ENCODE measurements around the gene LPO. TPM values are rescaled to one million over a fixed set of nuclear protein-coding genes. Genes with fewer than 3 reads are reported as not detected.

LPO gene
- total RNA-seq, 1 experiment from 2014 or later = not detected

GRCh38 chr17:58210922-58211321 lies 27.5 kb upstream of the LPO start:
- no peak for ATAC-seq
- ChIA-PET POLR2A (ENCODE audit: unreplicated experiment) (no interaction called here), CTCF (interaction anchor here (0.7 kb wide), 1 partner anchor 21 kb away, joined by 3 read pairs; no protein-coding TSS in a partner anchor)
- no peaks in the 10 kb centered on the region for H4K20me1 ChIP-seq (ENCODE audit: low read length)
- intact Hi-C loops (cut with micrococcal nuclease) = no loop called here
- no peak overlapping the region for H3K4me2 ChIP-seq (ENCODE audit: low read length)
- no peak overlapping the region for H2AFZ ChIP-seq (ENCODE audit: low read length)
- no peaks in the 10 kb centered on the region for H3K9me3 ChIP-seq (ENCODE audit: low read length)
- H3K27me3 ChIP-seq (ENCODE audit: low read length) = no peaks in the 10 kb centered on the region
- H3K4me1 ChIP-seq (ENCODE audit: insufficient read depth, low read length) = no peaks in the 10 kb centered on the region
- H3K4me3 ChIP-seq (ENCODE audit: low read length) = no peak overlapping the region
- no TSS peak for BruUV-seq (replicated peaks)
- no peak for DNase-seq
- H3F3A ChIP-seq (ENCODE audit: low read length, unreplicated experiment) = no peaks in the 10 kb centered on the region
- H3K79me2 ChIP-seq (ENCODE audit: low read length) = no peaks in the 10 kb centered on the region
- no peaks in the 10 kb centered on the region for H3K9me2 ChIP-seq (replicated peaks; ENCODE audit: low read length)
- TF ChIP-seq EZH2phosphoT487 (IDR thresholded peaks at IDR 0.05; ENCODE audit: borderline replicate concordance, low read length) (no peak), CTCF (conservative IDR thresholded peaks at IDR 0.05; ENCODE audit: low read depth, low read length) (peak; percentile 56)
- no peak overlapping the region for H3K9ac ChIP-seq (ENCODE audit: low read length)
- H3K27ac ChIP-seq (ENCODE audit: low read length) = no peak overlapping the region
- peaks cover 7% of the 10 kb centered on the region for H3K36me3 ChIP-seq (ENCODE audit: low read depth, low read length)

DNA sequence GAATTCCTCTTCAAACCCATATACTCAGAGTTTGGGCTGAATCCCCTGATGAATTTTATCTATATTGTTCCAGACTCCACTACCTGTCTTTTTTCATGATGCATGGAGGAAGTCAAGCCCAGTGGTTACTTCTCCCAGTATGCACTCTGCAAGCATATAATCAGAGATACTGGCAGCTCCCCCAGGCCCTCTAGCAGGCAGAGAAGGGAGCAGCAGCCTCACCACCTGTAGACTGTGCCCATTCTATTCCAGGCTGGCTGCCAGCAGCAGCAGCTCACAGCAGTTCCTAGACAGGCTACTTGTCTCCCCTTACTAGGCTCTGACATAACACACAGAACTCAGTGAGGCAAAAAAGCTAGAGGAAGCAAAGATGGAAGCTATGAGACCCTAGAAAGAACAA lies 22.7 kb upstream of the LPO start:
- no peaks in the 10 kb centered on the region for H3F3A ChIP-seq (ENCODE audit: low read length, unreplicated experiment)
- DNase-seq = peak; percentile 47
- no peaks in the 10 kb centered on the region for H3K9me3 ChIP-seq (ENCODE audit: low read length)
- H3K79me2 ChIP-seq (ENCODE audit: low read length) = no peaks in the 10 kb centered on the region
- ChIA-PET POLR2A (ENCODE audit: unreplicated experiment) (no interaction called here), CTCF (interaction anchor here (0.6 to 1.5 kb wide), 2 partner anchors 16 to 36 kb away, joined by 3 to 5 read pairs; no protein-coding TSS in a partner anchor)
- no peaks in the 10 kb centered on the region for H3K9me2 ChIP-seq (replicated peaks; ENCODE audit: low read length)
- H3K4me3 ChIP-seq (ENCODE audit: low read length) = no peak overlapping the region
- no peak overlapping the region for H3K4me2 ChIP-seq (ENCODE audit: low read length)
- no peak overlapping the region for H3K27ac ChIP-seq (ENCODE audit: low read length)
- no peaks in the 10 kb centered on the region for H4K20me1 ChIP-seq (ENCODE audit: low read length)
- intact Hi-C loops (cut with micrococcal nuclease) = no loop called here
- H3K9ac ChIP-seq (ENCODE audit: low read length) = no peak overlapping the region
- H3K27me3 ChIP-seq (ENCODE audit: low read length) = no peaks in the 10 kb centered on the region
- no peaks in the 10 kb centered on the region for H3K36me3 ChIP-seq (ENCODE audit: low read depth, low read length)
- peaks cover 12% of the 10 kb centered on the region for H3K4me1 ChIP-seq (ENCODE audit: insufficient read depth, low read length)
- BruUV-seq (replicated peaks) = no TSS peak
- H2AFZ ChIP-seq (ENCODE audit: low read length) = no peak overlapping the region
- TF ChIP-seq EZH2 (IDR thresholded peaks at IDR 0.05; ENCODE audit: low read length, unreplicated experiment) (no peak), CTCF (conservative IDR thresholded peaks at IDR 0.05; ENCODE audit: low read depth, low read length) (peak; percentile 51), EZH2phosphoT487 (IDR thresholded peaks at IDR 0.05; ENCODE audit: borderline replicate concordance, low read length) (no peak)
- peak; percentile 45 for ATAC-seq

GRCh38 chr17:58217766-58218165 lies 20.6 kb upstream of the LPO start:
- Histone ChIP-seq H2AFZ (ENCODE audit: low read length) (no peak overlapping the region), H3K4me3 (ENCODE audit: low read length) (no peak overlapping the region), H3K9ac (ENCODE audit: low read length) (no peak overlapping the region), H3K9me3 (ENCODE audit: low read length) (no peaks in the 10 kb centered on the region), H3K4me1 (ENCODE audit: insufficient read depth, low read length) (peaks cover 12% of the 10 kb centered on the region), H3K9me2 (replicated peaks; ENCODE audit: low read length) (no peaks in the 10 kb centered on the region), H3K79me2 (ENCODE audit: low read length) (no peaks in the 10 kb centered on the region), H3K36me3 (ENCODE audit: low read depth, low read length) (no peaks in the 10 kb centered on the region), H3K27ac (ENCODE audit: low read length) (no peak overlapping the region), H3K27me3 (ENCODE audit: low read length) (no peaks in the 10 kb centered on the region), H3F3A (ENCODE audit: low read length, unreplicated experiment) (no peaks in the 10 kb centered on the region), H4K20me1 (ENCODE audit: low read length) (no peaks in the 10 kb centered on the region), H3K4me2 (ENCODE audit: low read length) (no peak overlapping the region)
- DNase-seq = no peak
- ChIA-PET CTCF (no interaction called here), POLR2A (ENCODE audit: unreplicated experiment) (no interaction called here)
- no TSS peak for BruUV-seq (replicated peaks)
- ATAC-seq = no peak
- no peak for TF ChIP-seq CTCF (conservative IDR thresholded peaks at IDR 0.05; ENCODE audit: low read depth, low read length)
- TF ChIP-seq EZH2phosphoT487 (IDR thresholded peaks at IDR 0.05; ENCODE audit: borderline replicate concordance, low read length) = no peak
- TF ChIP-seq EZH2 (IDR thresholded peaks at IDR 0.05; ENCODE audit: low read length, unreplicated experiment) = no peak
- intact Hi-C loops (cut with micrococcal nuclease) = no loop called here

Data from PC-3 (cell line).